ENCODE results near the gene KCNJ15.

Gene KCNJ15

DNA sequence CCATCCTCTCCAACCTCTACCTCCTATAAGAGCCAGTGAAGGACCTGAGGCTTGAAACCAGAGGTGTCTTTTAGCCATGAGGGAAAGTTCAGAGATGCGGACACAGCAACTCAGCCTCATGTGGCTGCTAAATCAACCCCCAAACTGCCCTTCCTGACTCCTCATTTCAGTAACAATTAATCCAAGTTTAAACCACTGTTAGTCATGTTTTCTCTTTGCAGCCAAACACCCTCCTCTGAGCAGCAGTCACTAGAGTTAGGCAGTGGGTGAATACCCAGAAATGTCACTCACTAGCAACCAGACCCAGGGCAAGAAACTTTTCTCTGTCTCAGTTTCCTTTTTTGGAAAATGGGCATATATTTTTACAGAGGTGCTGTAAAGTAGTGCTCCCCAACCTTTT is 71.2 kb downstream of the KCNJ15 start:
- no peaks in the 10 kb centered on the region for H3K27me3 ChIP-seq
- no peak for DNase-seq
- intact Hi-C loops (cut with DNase I; ENCODE audit: low total_unique reads), result no loop called here
- no peak overlapping the region for H3K4me3 ChIP-seq
- no peaks in the 10 kb centered on the region for H3K9me3 ChIP-seq
- no peak overlapping the region for H3K27ac ChIP-seq
- no peaks in the 10 kb centered on the region for H3K36me3 ChIP-seq
- TF ChIP-seq, protein P1, sequence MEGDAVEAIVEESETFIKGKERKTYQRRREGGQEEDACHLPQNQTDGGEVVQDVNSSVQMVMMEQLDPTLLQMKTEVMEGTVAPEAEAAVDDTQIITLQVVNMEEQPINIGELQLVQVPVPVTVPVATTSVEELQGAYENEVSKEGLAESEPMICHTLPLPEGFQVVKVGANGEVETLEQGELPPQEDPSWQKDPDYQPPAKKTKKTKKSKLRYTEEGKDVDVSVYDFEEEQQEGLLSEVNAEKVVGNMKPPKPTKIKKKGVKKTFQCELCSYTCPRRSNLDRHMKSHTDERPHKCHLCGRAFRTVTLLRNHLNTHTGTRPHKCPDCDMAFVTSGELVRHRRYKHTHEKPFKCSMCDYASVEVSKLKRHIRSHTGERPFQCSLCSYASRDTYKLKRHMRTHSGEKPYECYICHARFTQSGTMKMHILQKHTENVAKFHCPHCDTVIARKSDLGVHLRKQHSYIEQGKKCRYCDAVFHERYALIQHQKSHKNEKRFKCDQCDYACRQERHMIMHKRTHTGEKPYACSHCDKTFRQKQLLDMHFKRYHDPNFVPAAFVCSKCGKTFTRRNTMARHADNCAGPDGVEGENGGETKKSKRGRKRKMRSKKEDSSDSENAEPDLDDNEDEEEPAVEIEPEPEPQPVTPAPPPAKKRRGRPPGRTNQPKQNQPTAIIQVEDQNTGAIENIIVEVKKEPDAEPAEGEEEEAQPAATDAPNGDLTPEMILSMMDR (IDR thresholded peaks at IDR 0.05), result no peak
- H3K4me1 ChIP-seq, result peaks cover 0 to 9% (median under 1%) of the 10 kb centered on the region in 4 donors

GRCh38 chr21:38329162-38329561 is 72.4 kb downstream of the KCNJ15 start:
- Histone ChIP-seq H3K27ac (no peak overlapping the region), H3K4me1 (peaks cover 0 to 16% (median 4%) of the 10 kb centered on the region in 4 donors), H3K27me3 (no peaks in the 10 kb centered on the region), H3K9me3 (no peaks in the 10 kb centered on the region), H3K4me3 (no peak overlapping the region), H3K36me3 (no peaks in the 10 kb centered on the region)
- DNase-seq, result no peak
- intact Hi-C loops (cut with DNase I; ENCODE audit: low total_unique reads), result no loop called here
- TF ChIP-seq, protein P1 (IDR thresholded peaks at IDR 0.05), result no peak

DNA sequence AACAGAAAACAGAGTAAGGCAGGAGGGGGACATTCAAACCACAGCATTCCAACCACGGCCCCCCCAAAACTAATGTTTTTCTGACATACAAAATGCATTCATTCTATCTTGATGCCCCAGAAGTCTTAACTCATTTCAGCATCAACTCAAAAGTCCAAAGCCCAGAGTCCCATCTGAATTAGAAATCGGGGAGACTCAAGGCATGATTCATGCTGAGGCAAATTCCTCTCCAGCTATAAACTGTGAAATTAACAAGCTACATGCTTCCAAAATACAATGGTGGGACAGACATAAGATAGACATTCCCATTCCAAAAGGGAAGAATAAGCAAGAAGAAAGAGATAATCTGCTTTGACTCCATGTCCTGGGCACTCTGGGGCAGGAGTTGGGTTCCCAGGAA is 73.9 kb downstream of the KCNJ15 start:
- Histone ChIP-seq H3K27ac (no peak overlapping the region), H3K4me3 (no peak overlapping the region), H3K36me3 (no peaks in the 10 kb centered on the region), H3K27me3 (no peaks in the 10 kb centered on the region), H3K9me3 (no peaks in the 10 kb centered on the region), H3K4me1 (peaks cover 0 to 16% (median 4%) of the 10 kb centered on the region in 4 donors)
- intact Hi-C loops (cut with DNase I; ENCODE audit: low total_unique reads), result no loop called here
- DNase-seq, result no peak
- TF ChIP-seq, protein P1 (IDR thresholded peaks at IDR 0.05), result no peak

GRCh38 chr21:38333301-38334272 is 76.8 kb downstream of the KCNJ15 start:
- Histone ChIP-seq H3K36me3 (no peaks in the 10 kb centered on the region), H3K9me3 (no peaks in the 10 kb centered on the region), H3K4me3 (no peak overlapping the region), H3K4me1 (peaks cover 0 to 11% (median 4%) of the 10 kb centered on the region in 4 donors), H3K27me3 (no peaks in the 10 kb centered on the region), H3K27ac (no peak overlapping the region)
- peak in 1 of 2 donors; percentile 60 for DNase-seq
- TF ChIP-seq, protein P1 (IDR thresholded peaks at IDR 0.05), result no peak
- intact Hi-C loops (cut with DNase I; ENCODE audit: low total_unique reads), result no loop called here

- Histone ChIP-seq H3K27me3 (no peaks in the 10 kb centered on the region), H3K27ac (no peak overlapping the region), H3K4me1 (peaks cover 0 to 11% (median 4%) of the 10 kb centered on the region in 4 donors), H3K4me3 (no peak overlapping the region), H3K9me3 (no peaks in the 10 kb centered on the region), H3K36me3 (no peaks in the 10 kb centered on the region)
- TF ChIP-seq, protein P1 (IDR thresholded peaks at IDR 0.05), result no peak
- intact Hi-C loops (cut with DNase I; ENCODE audit: low total_unique reads), result no loop called here
- DNase-seq, result peak in 1 of 2 donors; percentile 62
Measured at GRCh38 chr21:38334866-38335265, 78.1 kb downstream of the KCNJ15 start.
